GM12878 (cell line): ENCODE data around the gene KRTAP5-11. TPM values are rescaled to one million over a fixed set of nuclear protein-coding genes. Genes with fewer than 3 reads are reported as not detected.

Experiments used
- ATAC-seq: fragments of 200-7000 bp; cut with Tn5 transposase; 3 replicates; pipeline ENCODE4 v1.9.1; 2020; ENCODE audit warnings: mild to moderate bottlenecking, moderate library complexity
- BruUV-seq: library from RNA; stranded (reverse); fragments of 400-500 nt; replicated peaks from 2 replicates; lab custom pipeline; 2021; lab: Mats Ljungman, UMichigan
- CTCF ChIA-PET: fragments of 300-600 bp; sonication (Branson Sonifier 250); formaldehyde crosslinking; extraction: SDS; loops from one replicate; lab custom pipeline; 2021; ENCODE audit warnings: inconsistent platforms; lab: Yijun Ruan, JAX
- POLR2A ChIA-PET: fragments of 350-600 bp; formaldehyde crosslinking; extraction: SDS; loops from one replicate; lab custom pipeline; 2021; ENCODE audit warnings: inconsistent platforms; lab: Charles Lee
- RAD21 ChIA-PET: fragments of 300-600 bp; sonication (Branson Sonifier 250); formaldehyde crosslinking; loops from one replicate; lab custom pipeline; 2023; ENCODE audit warnings: antibody characterized with exemption; ENCODE audit not compliant: unreplicated experiment; lab: Charles Lee
- SMC1A ChIA-PET: fragments of 300-600 bp; sonication (Branson Sonifier 250); formaldehyde crosslinking; loops from one replicate; lab custom pipeline; 2023; ENCODE audit not compliant: unreplicated experiment, uncharacterized antibody; lab: Charles Lee
- DNase-seq: peaks from one replicate; pipeline ENCODE4 v3.0.0-alpha.2; 2011; ENCODE audit warnings: low read depth, low spot score
- FAIRE-seq: peaks from 3 replicates; lab custom pipeline; 2011; peaks lifted over from hg19 to GRCh38; lab: Jason Lieb, UNC
- H2AFZ ChIP-seq: 2 replicates; pipeline ENCODE4 v1.6.0; 2011; ENCODE audit warnings: low read depth, low read length, control low read depth; ENCODE audit not compliant: control insufficient read depth
- H3K27ac ChIP-seq: 2 replicates; pipeline ENCODE4 v1.5.1; 2011; ENCODE audit warnings: control low read depth; ENCODE audit not compliant: control insufficient read depth, insufficient read depth
- H3K27me3 ChIP-seq, 2 experiments: replicated peaks in 1 of 2; 2 replicates each; pipeline versions ENCODE4 v1.6.0 to v1.6.1; 2011; ENCODE audit warnings: low read length in 1 of 2; ENCODE audit not compliant: control insufficient read depth in 2 of 2, insufficient read depth in 2 of 2
- H3K36me3 ChIP-seq, 2 experiments: 2 replicates each; pipeline ENCODE4 v1.5.1; 2011; ENCODE audit warnings: low read length in 1 of 2; ENCODE audit not compliant: control insufficient read depth in 2 of 2, insufficient read depth in 2 of 2
- H3K4me1 ChIP-seq: 2 replicates; pipeline ENCODE4 v1.6.1; 2011; ENCODE audit warnings: mild to moderate bottlenecking, low read length, moderate library complexity, mixed read lengths; ENCODE audit not compliant: control insufficient read depth, insufficient read depth
- H3K4me2 ChIP-seq: 2 replicates; pipeline ENCODE4 v1.6.0; 2011; ENCODE audit warnings: control low read depth; ENCODE audit not compliant: control insufficient read depth, insufficient read depth
- H3K4me3 ChIP-seq: fragments of 200-600 bp; sonication (generic); 2 replicates; pipeline ENCODE4 v1.5.1; 2016
- H3K79me2 ChIP-seq: 2 replicates; pipeline ENCODE4 v1.6.0; 2011; ENCODE audit warnings: low read length; ENCODE audit not compliant: control insufficient read depth, insufficient read depth
- H3K9ac ChIP-seq: 2 replicates; pipeline ENCODE4 v1.8.0; 2011; ENCODE audit warnings: low read length, control low read depth, mixed read lengths; ENCODE audit not compliant: control insufficient read depth, insufficient read depth
- H3K9me3 ChIP-seq: replicated peaks from 3 replicates; pipeline ENCODE4 v1.5.1; 2011; ENCODE audit warnings: mild to moderate bottlenecking, low read length; ENCODE audit not compliant: control insufficient read depth, insufficient read depth
- H4K20me1 ChIP-seq: 2 replicates; pipeline ENCODE4 v1.6.0; 2011; ENCODE audit not compliant: control insufficient read depth, insufficient read depth
- ASH2L ChIP-seq: fragments of 300-600, 200-600 bp; sonication (generic); IDR thresholded peaks from 2 replicates; pipeline ENCODE4 v1.6.1; 2017; ENCODE audit warnings: low read depth, mild to moderate bottlenecking, borderline replicate concordance
- ATF2 ChIP-seq: IDR thresholded peaks from 2 replicates; pipeline ENCODE4 v1.6.1; 2012; ENCODE audit warnings: low read length, inconsistent platforms
- RCOR1 ChIP-seq: conservative IDR thresholded peaks from 2 replicates; pipeline ENCODE4 v1.6.1; 2012; ENCODE audit warnings: low read depth, low read length, improper control_type of control experiment
- RELB ChIP-seq: fragments of 450-650 bp; IDR thresholded peaks from 2 replicates; pipeline ENCODE4 v1.6.1; 2017; ENCODE audit warnings: low read depth, mild to moderate bottlenecking, moderate library complexity
- RFX5 ChIP-seq: IDR thresholded peaks from 2 replicates; pipeline ENCODE4 v1.6.1; 2011; ENCODE audit warnings: low read depth, low read length, improper control_type of control experiment
- WRNIP1 ChIP-seq: IDR thresholded peaks from 2 replicates; pipeline ENCODE4 v1.6.1; 2011; ENCODE audit warnings: low read depth, low read length, improper control_type of control experiment, borderline replicate concordance
- ZNF274 ChIP-seq: IDR thresholded peaks from one replicate; pipeline ENCODE4 v1.8.0; 2011; ENCODE audit not compliant: insufficient read length, insufficient read depth
- in situ Hi-C: fragments of 300-500 bp; cut with MboI; formaldehyde crosslinking; loops from 9 replicates; pipeline ENCODE4 v1.14.3; 2018; ENCODE audit warnings: mixed read lengths
- intact Hi-C: fragments of 100-400 bp; cut with micrococcal nuclease; formaldehyde crosslinking; loops from one replicate; pipeline ENCODE4 v1.14.2; 2022; ENCODE audit not compliant: unreplicated experiment
- polyA plus RNA-seq, 11 experiments: library from polyadenylated mRNA; depleted of rRNA in 4 of 11; unstranded in 6 of 11; stranded (reverse) in 5 of 11; fragments of >200 nt; fragmentation: Nextera tagmentation in 4 of 11; fragmentation: Illumina TruSeq in 1 of 11; extraction: Ambion mirVana in 4 of 11; extraction: Trizol in 1 of 11; gene quantifications; 1 replicate in 1 of 11; 2 replicates in 10 of 11; pipeline versions ENCODE4 v1.2.1 to v1.2.3, GENCODE V29; 2011 to 2016; ENCODE audit warnings: inconsistent platforms in 2 of 11, missing spikeins in 2 of 11, low read depth in 1 of 11
- total RNA-seq, 4 experiments: library from RNA; depleted of rRNA in 3 of 4; stranded (reverse); fragments of >200 nt in 3 of 4; fragmentation: Illumina TruSeq in 1 of 4; extraction: Trizol in 1 of 4; gene quantifications; 2 replicates each; pipeline versions ENCODE4 v1.2.1 to v1.2.3, GENCODE V29; 2013 to 2021
- TF ChIP-seq, protein P1 (sequence below): IDR thresholded peaks from 2 replicates; pipeline ENCODE4 v1.6.1; 2012; ENCODE audit warnings: low read depth, low read length, improper control_type of control experiment
- TF ChIP-seq, protein P2 (sequence below): IDR thresholded peaks from 2 replicates; pipeline ENCODE4 v1.6.1; 2012; ENCODE audit warnings: low read depth, low read length, improper control_type of control experiment

Gene KRTAP5-11
- total and polyA plus RNA-seq, 10 of the 15 experiments (the other 5 are each of a cell fraction or from before 2014, with no cell fraction given) = not detected

DNA sequence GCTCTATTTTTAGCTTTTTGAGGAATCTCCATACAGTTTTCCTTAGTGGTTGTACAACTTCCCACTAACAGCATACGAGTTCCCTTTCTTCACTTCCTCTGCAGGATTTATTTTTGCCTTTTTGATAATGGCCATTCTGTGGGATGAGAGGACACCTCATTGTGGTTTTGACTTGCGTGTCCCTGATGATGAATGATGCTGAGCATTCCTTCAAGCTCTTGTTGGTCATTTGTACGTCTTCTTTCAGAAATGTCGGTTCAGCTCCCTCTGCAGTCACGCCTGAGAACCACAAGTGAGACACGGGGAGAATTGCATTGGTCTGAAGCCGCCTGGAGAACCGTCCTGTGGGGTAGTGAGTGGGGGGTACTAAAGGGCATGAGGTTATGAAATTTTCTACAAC, 19.3 kb downstream of the KRTAP5-11 start (continued):
- TF ChIP-seq RELB = no peak
- TF ChIP-seq, protein P1, sequence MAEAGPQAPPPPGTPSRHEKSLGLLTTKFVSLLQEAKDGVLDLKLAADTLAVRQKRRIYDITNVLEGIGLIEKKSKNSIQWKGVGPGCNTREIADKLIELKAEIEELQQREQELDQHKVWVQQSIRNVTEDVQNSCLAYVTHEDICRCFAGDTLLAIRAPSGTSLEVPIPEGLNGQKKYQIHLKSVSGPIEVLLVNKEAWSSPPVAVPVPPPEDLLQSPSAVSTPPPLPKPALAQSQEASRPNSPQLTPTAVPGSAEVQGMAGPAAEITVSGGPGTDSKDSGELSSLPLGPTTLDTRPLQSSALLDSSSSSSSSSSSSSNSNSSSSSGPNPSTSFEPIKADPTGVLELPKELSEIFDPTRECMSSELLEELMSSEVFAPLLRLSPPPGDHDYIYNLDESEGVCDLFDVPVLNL = no peak
- TF ChIP-seq RCOR1 = no peak
- no peak for TF ChIP-seq ATF2
- no peak for TF ChIP-seq ZNF274
- no peak for TF ChIP-seq ASH2L

DNA sequence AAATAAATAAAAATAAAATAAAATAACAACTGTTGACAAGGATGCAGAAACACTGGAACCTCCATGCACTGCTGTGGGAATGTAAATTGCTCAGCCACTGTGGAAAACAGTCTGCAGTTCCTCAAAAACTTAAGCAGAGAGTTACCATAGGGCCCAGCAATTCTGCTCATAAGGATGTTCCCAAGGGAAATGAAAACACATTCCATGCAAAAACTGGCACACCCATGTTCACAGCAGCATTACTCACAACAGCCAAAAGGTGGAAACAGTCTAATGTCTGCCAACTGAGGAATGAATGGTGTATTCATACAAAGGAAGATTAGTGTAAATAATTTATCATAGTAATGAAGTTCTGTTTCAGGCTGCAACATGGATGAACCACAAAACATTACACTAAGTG, 20.6 kb downstream of the KRTAP5-11 start:
- BruUV-seq = no TSS peak
- H3K4me3 ChIP-seq = no peak overlapping the region
- no peaks in the 10 kb centered on the region for H3K36me3 ChIP-seq
- H2AFZ ChIP-seq = no peak overlapping the region
- FAIRE-seq (no peak), ATAC-seq (no peak), DNase-seq (no peak)
- ChIA-PET CTCF (interaction anchor here (2.0 kb wide), 1 partner anchor 10 kb away, joined by 7 read pairs; no protein-coding TSS in a partner anchor), SMC1A (no interaction called here), POLR2A (no interaction called here), RAD21 (no interaction called here)
- H3K9me3 ChIP-seq = no peaks in the 10 kb centered on the region
- H3K27me3 ChIP-seq = no peaks in the 10 kb centered on the region
- no peak overlapping the region for H3K27ac ChIP-seq
- no peak for TF ChIP-seq WRNIP1
- TF ChIP-seq, protein P2, sequence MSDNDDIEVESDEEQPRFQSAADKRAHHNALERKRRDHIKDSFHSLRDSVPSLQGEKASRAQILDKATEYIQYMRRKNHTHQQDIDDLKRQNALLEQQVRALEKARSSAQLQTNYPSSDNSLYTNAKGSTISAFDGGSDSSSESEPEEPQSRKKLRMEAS = no peak
- no peak for TF ChIP-seq RFX5
- intact Hi-C loops = loop anchor here (10.0 kb wide), 1 partner anchor 137 kb away; no protein-coding TSS in a partner anchor
- in situ Hi-C loops = no loop called here
- no peak overlapping the region for H3K9ac ChIP-seq
- no peaks in the 10 kb centered on the region for H4K20me1 ChIP-seq
- H3K79me2 ChIP-seq = no peaks in the 10 kb centered on the region
- H3K4me1 ChIP-seq = no peaks in the 10 kb centered on the region
- H3K4me2 ChIP-seq = no peak overlapping the region
